Hepatocyte (in vitro differentiated cells): ENCODE results near the gene SRPK3.

Experiments used
- CTCF ChIP-seq: fragments of 200-600 bp; sonication (generic); IDR thresholded peaks from 2 replicates; pipeline ENCODE4 v1.5.1; 2016; ENCODE audit warnings: antibody characterized with exemption, mild to moderate bottlenecking; ENCODE audit not compliant: poor library complexity
- EZH2 ChIP-seq: fragments of 200-600 bp; sonication (generic); IDR thresholded peaks from 2 replicates; pipeline ENCODE4 v1.6.1; 2016; ENCODE audit warnings: antibody characterized with exemption, mild to moderate bottlenecking, borderline replicate concordance

GRCh38 chrX:153779891-153780677 lies 757 bp upstream of the SRPK3 start:
- TF ChIP-seq CTCF: no peak
- no peak for TF ChIP-seq EZH2
